Gastrocnemius medialis (tissue), 4 donors: ENCODE data around the gene CHAF1A.

Experiments used
- CTCF ChIP-seq, 5 experiments: fragments of 450-650 bp in 3 of 5; fragments of 200-600 bp in 2 of 5; sonication (generic) in 2 of 5; IDR thresholded peaks in 4 of 5; conservative IDR thresholded peaks in 1 of 5; 1 replicate in 4 of 5; 2 replicates in 1 of 5; pipeline ENCODE4 v1.5.1; 2016 to 2019; ENCODE audit warnings: antibody characterized with exemption in 5 of 5, mild to moderate bottlenecking in 3 of 5, moderate library complexity in 3 of 5
- POLR2A ChIP-seq, 2 donors: fragments of 450-650 bp; IDR thresholded peaks; one replicate each; pipeline ENCODE4 v1.6.1; 2017; ENCODE audit warnings: antibody characterized with exemption in 2 of 2, mild to moderate bottlenecking in 2 of 2, moderate library complexity in 2 of 2

- TF ChIP-seq POLR2A (IDR thresholded peaks at IDR 0.05) (no peak), CTCF (IDR thresholded peaks at IDR 0.05 in 4 of 5, conservative IDR thresholded peaks at IDR 0.05 in 1 of 5) (no peak)
These were observed 90.1 kb downstream of the CHAF1A start for GRCh38 chr19:4492337-4493103.
